GM19023 (cell line): ENCODE measurements around the gene HPS1.

Experiments
- ATAC-seq: cut with Tn5 transposase; IDR thresholded peaks from one replicate; pipeline ENCODE4 v1.9.1; 2021; ENCODE audit warnings: mild to moderate bottlenecking, moderate library complexity; ENCODE audit not compliant: unreplicated experiment

Gene HPS1

GRCh38 chr10:98370831-98371820, 75.6 kb downstream of the HPS1 start:
- no peak for ATAC-seq

GRCh38 chr10:98369801-98370200, 76.9 kb downstream of the HPS1 start:
- ATAC-seq = no peak

- ATAC-seq = no peak
These were observed 78.1 kb downstream of the HPS1 start for GRCh38 chr10:98368644-98369043.

- no peak for ATAC-seq
These were observed 78.9 kb downstream of the HPS1 start for GRCh38 chr10:98367604-98368451.
